CD4-positive, CD25-positive, alpha-beta regulatory T cell (primary cell): Measurements from ENCODE around the gene ZKSCAN8. TPM values are rescaled to one million over a fixed set of nuclear protein-coding genes. Genes with fewer than 3 reads are reported as not detected.
"Not testable (repeated sequence)": the region's sequence is repeated elsewhere in the genome, so short reads cannot be mapped to it uniquely, and the experiment has no call there.

Experiments
- ATAC-seq, 2 donors: fragments of 150-1000 bp; cut with Tn5 transposase; one replicate each; pipeline ENCODE4 v1.10.0; 2021; ENCODE audit warnings: low read depth in 2 of 2, moderate number of reproducible peaks in 2 of 2, moderate library complexity in 1 of 2
- DNase-seq, 3 donors: peaks; one replicate each; pipeline versions ENCODE4 v3.0.0 to v3.0.0-alpha.2; 2012 to 2022; ENCODE audit warnings: mixed read lengths in 1 of 3
- H3K27ac ChIP-seq: one replicate; pipeline ENCODE4 v1.7.0; 2013; ENCODE audit warnings: mild to moderate bottlenecking, low read length; ENCODE audit not compliant: insufficient read depth, poor library complexity, severe bottlenecking
- H3K27me3 ChIP-seq: one replicate; pipeline ENCODE4 v1.7.0; 2013; ENCODE audit warnings: low read length; ENCODE audit not compliant: control insufficient read depth, insufficient read depth
- H3K36me3 ChIP-seq: one replicate; pipeline ENCODE4 v1.7.0; 2013; ENCODE audit warnings: mild to moderate bottlenecking, low read length, moderate library complexity; ENCODE audit not compliant: control insufficient read depth, insufficient read depth
- H3K4me1 ChIP-seq: 2 replicates; pipeline ENCODE4 v1.7.0; 2013; ENCODE audit warnings: mild to moderate bottlenecking, low read length; ENCODE audit not compliant: insufficient read depth, control insufficient read depth, poor library complexity, severe bottlenecking
- H3K4me3 ChIP-seq: one replicate; pipeline ENCODE4 v1.7.0; 2013; ENCODE audit warnings: low read depth, mild to moderate bottlenecking, low read length, moderate library complexity
- H3K9me3 ChIP-seq, 2 experiments: 1 replicate in 1 of 2; 2 replicates in 1 of 2; pipeline ENCODE4 v1.7.0; 2013; ENCODE audit warnings: low read length in 2 of 2, mild to moderate bottlenecking in 1 of 2, moderate library complexity in 1 of 2; ENCODE audit not compliant: control insufficient read depth in 2 of 2
- H3K27ac Mint-ChIP-seq, 3 donors: one replicate each; pipeline ENCODE4 v1.8.0; 2020 to 2022; ENCODE audit warnings: mild to moderate bottlenecking in 3 of 3, mixed read lengths in 3 of 3, moderate library complexity in 2 of 3
- H3K27me3 Mint-ChIP-seq: one replicate; pipeline ENCODE4 v1.8.0; 2022; ENCODE audit warnings: mild to moderate bottlenecking, mixed read lengths
- H3K36me3 Mint-ChIP-seq: one replicate; pipeline ENCODE4 v1.8.0; 2020; ENCODE audit warnings: mixed read lengths
- H3K4me1 Mint-ChIP-seq, 4 donors: one replicate each; pipeline ENCODE4 v1.8.0; 2020 to 2022; ENCODE audit warnings: mixed read lengths in 4 of 4, mild to moderate bottlenecking in 1 of 4
- H3K4me3 Mint-ChIP-seq, 4 donors: one replicate each; pipeline ENCODE4 v1.8.0; 2020 to 2022; ENCODE audit warnings: mild to moderate bottlenecking in 4 of 4, mixed read lengths in 4 of 4, moderate library complexity in 3 of 4
- H3K9me3 Mint-ChIP-seq, 7 donors: one replicate each; pipeline ENCODE4 v1.8.0; 2020 to 2022; ENCODE audit warnings: mixed read lengths in 7 of 7, mild to moderate bottlenecking in 3 of 7, moderate library complexity in 2 of 7
- polyA plus RNA-seq, 4 donors: library from polyadenylated mRNA; unstranded; fragments of 300-500 nt; fragmentation: Illumina TruSeq; gene quantifications; one replicate each; pipeline ENCODE4 v1.2.3, GENCODE V29; 2021
- total RNA-seq: library from RNA; stranded (reverse); gene quantifications from one replicate; pipeline ENCODE4 v1.2.3, GENCODE V29; 2022

ZKSCAN8 gene
- total RNA-seq, result 27.4 TPM
- polyA plus RNA-seq, result 1 to 10 TPM in 3 of 4 donors, under 1 TPM in 1; 0.78 to 4.1 (median 1.6) TPM

DNA sequence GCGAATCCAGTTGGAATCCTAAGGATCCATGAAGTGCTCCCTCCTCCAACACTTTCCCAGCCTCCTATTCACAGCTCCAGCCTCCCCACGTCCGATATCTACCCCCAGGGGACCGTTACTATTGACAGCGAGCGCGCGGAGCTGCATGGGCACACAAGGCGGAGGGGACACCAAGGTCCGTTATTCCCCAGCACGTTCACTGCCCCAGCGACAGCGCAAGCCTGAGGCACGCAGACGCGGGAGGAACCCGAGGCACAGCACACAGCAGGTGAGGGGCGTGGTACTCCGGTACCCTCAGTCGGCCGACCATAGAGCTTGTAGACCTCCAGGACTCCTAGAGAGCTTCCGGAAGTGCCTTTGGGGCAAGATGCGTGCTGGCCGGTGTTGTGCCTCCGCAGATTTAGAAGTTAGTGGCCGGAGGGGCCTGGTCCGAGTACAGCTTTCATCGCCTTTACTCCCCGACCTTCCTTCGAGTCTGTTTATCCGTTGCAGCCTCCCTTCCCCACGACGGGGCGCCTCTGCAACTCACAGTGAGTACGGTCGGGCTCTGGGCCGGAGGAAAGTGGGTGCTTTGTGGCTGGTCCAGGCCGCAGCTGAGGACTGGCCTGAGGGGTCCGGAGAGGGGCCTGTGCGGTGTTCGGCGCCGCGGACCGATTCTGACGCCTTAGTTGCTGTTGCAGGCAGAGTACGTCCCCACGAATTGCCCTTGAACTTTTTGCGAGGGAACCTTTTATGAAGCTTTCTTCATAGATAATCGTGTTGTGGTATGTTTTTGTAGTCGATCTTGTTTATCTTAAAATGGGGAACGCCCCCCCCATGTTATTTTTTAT is at the start of gene ZKSCAN8:
Gene ZKSCAN8 (plus strand): TSS at position 384 of the 830 bp plus-strand sequence. CDS start 6,525 bp downstream, outside the sequence.
- H3K27me3 ChIP-seq, result no peaks in the 10 kb centered on the region
- no peaks in the 10 kb centered on the region for H3K27me3 Mint-ChIP-seq
- H3K4me1 ChIP-seq, result peaks cover 57% of the 10 kb centered on the region
- H3K4me1 Mint-ChIP-seq, result peaks cover 35 to 70% (median 52%) of the 10 kb centered on the region in 4 donors
- H3K36me3 ChIP-seq, result peaks cover 3% of the 10 kb centered on the region
- peaks cover 14% of the 10 kb centered on the region for H3K36me3 Mint-ChIP-seq
- peak; percentile 68 to 92 (median 79) for DNase-seq
- H3K9me3 Mint-ChIP-seq, result no peaks in the 10 kb centered on the region
- no peaks in the 10 kb centered on the region for H3K9me3 ChIP-seq
- peak within 1 kb of the TSS; percentile 93 to 98 (median 95) for H3K27ac Mint-ChIP-seq
- H3K27ac ChIP-seq, result peak within 1 kb of the TSS; percentile 62
- peak within 1 kb of the TSS; percentile 82 for H3K4me3 ChIP-seq
- ATAC-seq, result peak; percentile 94
- H3K4me3 Mint-ChIP-seq, result peak within 1 kb of the TSS; percentile 95 to 97 (median 97)

DNA sequence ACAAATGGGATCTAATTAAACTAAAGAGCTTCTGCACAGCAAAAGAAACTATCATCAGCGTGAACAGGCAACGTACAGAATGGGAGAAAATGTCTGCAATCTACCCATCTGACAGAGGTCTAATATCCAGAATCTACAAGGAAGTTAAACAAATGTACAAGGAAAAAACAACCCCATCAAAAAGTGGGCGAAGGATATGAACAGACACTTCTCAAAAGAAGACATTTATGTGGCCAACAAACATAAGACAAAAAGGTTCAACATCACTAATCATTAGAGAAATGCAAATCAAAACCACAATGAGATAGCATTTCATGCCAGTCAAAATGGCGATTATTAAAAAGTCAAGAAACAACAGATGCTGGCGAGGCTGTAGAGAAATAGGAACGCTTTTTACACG is 39.5 kb upstream of the ZKSCAN8 start:
- not testable (repeated sequence) for H3K4me3 ChIP-seq, H3K36me3 ChIP-seq, DNase-seq, H3K27me3 ChIP-seq, H3K9me3 ChIP-seq, H3K9me3 Mint-ChIP-seq, ATAC-seq, H3K27ac ChIP-seq, H3K36me3 Mint-ChIP-seq
- Mint-ChIP-seq H3K4me1 (peaks cover 0 to 14% (median 11%) of the 10 kb centered on the region in 4 donors), H3K27ac (peak overlapping the region in 1 of 3 donors; percentile 32), H3K4me3 (peak overlapping the region in 2 of 4 donors; percentile 44 to 66), H3K27me3 (peaks cover 24% of the 10 kb centered on the region)
- peaks cover 12% of the 10 kb centered on the region for H3K4me1 ChIP-seq

DNA sequence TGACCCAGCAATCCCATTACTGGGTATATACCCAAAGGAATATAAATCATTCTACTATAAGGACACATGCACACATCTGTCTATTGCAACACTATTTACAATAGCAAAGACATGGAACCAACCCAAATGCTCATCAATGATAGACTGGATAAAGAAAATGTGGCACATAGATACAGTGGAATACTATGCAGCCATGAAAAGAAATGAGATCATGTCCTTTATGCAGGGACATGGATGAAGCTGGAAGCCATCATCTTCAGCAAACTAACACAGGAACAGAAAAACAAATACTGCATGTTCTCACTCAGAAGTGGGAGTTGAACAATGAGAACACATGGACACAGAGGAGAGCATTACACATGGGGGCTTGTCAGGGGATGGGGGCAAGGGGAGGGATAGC is 39.0 kb upstream of the ZKSCAN8 start:
- not testable (repeated sequence) for ATAC-seq, H3K27me3 ChIP-seq, H3K9me3 ChIP-seq, DNase-seq, H3K9me3 Mint-ChIP-seq, H3K27ac ChIP-seq, H3K36me3 Mint-ChIP-seq, H3K4me3 ChIP-seq, H3K36me3 ChIP-seq
- Mint-ChIP-seq H3K4me3 (peak overlapping the region in 3 of 4 donors; percentile 7 to 66 (median 44)), H3K27me3 (peaks cover 24% of the 10 kb centered on the region), H3K27ac (peak overlapping the region in 1 of 3 donors; percentile 32), H3K4me1 (peaks cover 0 to 14% (median 11%) of the 10 kb centered on the region in 4 donors)
- peaks cover 12% of the 10 kb centered on the region for H3K4me1 ChIP-seq

DNA sequence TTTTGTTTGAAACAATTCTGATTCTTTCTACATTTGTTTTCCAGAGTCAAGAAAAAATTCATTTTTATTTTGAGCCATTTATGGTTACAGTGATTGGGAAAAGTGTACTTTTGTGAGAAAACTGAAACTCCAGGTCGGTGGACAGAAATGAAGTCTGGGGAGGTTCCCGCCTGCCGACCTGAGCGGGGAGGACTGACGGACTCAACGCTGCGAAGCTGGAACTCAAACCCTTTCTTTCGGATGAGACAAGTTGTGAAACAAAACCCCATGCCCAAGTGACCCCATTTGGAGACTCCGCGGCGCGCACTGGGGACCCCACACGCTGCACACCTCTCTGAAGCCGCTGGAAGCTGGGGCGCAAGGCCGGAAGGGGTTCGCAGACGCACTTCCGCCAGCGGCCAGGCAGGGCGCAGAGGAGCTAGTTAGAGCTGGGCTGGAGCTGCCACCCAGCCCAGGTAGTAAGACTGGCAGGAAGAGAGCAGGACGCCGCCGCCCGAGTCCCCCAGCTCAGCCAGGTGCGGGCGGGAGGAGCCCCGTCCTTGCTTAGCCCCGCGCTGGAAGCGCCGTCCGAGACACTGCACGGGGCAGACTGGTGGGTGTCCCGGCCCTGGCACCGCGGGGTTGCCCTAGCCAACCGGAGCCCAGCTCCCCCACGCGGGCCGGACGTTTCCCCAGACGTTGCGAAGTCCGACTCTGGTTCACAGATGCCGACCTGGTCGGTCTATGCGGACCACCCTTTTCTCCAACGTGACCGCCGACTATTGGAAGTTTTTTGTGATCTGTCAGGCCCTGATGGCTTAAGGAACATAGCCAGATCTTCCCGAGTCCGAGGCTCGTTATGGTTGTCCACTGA is 37.1 kb upstream of the ZKSCAN8 start:
- Histone ChIP-seq H3K27ac (peak overlapping the region; percentile 62), H3K27me3 (peaks cover 3% of the 10 kb centered on the region), H3K4me3 (peak overlapping the region; percentile 81), H3K36me3 (no peaks in the 10 kb centered on the region), H3K4me1 (peaks cover 12% of the 10 kb centered on the region), H3K9me3 (no peaks in the 10 kb centered on the region)
- DNase-seq, result peak; percentile 67 to 95 (median 82)
- Mint-ChIP-seq H3K4me1 (peaks cover 0 to 14% (median 11%) of the 10 kb centered on the region in 4 donors), H3K4me3 (peak overlapping the region; percentile 90 to 98 (median 91)), H3K27ac (peak overlapping the region; percentile 90 to 96 (median 95)), H3K27me3 (peaks cover 36% of the 10 kb centered on the region), H3K36me3 (no peaks in the 10 kb centered on the region), H3K9me3 (peaks cover 0 to 7% (median 0%) of the 10 kb centered on the region in 7 donors)
- ATAC-seq, result peak; percentile 100

DNA sequence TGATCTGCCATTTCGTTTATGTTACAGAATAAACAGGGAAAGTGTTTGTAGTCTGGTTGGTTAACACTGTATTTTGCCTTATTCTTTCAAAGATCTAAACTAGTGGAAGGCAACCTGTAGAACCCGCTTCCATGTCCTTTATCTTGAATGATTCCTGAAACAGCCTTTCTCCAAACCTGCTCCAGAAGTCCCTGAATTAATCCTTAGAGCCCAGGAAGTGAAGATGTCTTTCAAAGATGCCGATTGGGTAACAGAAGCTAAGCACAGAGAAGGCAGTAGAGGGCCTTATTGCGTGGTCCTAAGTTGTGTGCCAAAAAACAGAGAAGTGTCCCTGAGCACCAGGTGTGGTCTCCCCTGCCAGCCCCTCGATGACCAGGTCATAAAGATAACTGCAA is 36.4 kb upstream of the ZKSCAN8 start:
- ATAC-seq (no peak), DNase-seq (no peak)
- peaks cover 0 to 14% (median 11%) of the 10 kb centered on the region in 4 donors for H3K4me1 Mint-ChIP-seq
- H3K4me3 Mint-ChIP-seq, result peak overlapping the region; percentile 90 to 98 (median 91)
- Histone ChIP-seq H3K27me3 (peaks cover 3% of the 10 kb centered on the region), H3K27ac (peak overlapping the region; percentile 62), H3K4me1 (peaks cover 12% of the 10 kb centered on the region), H3K36me3 (no peaks in the 10 kb centered on the region), H3K9me3 (no peaks in the 10 kb centered on the region), H3K4me3 (peak overlapping the region; percentile 81)
- peak overlapping the region; percentile 21 to 95 (median 90) for H3K27ac Mint-ChIP-seq
- peaks cover 0 to 7% (median 0%) of the 10 kb centered on the region in 7 donors for H3K9me3 Mint-ChIP-seq
- H3K36me3 Mint-ChIP-seq, result no peaks in the 10 kb centered on the region
- H3K27me3 Mint-ChIP-seq, result peaks cover 32% of the 10 kb centered on the region

DNA sequence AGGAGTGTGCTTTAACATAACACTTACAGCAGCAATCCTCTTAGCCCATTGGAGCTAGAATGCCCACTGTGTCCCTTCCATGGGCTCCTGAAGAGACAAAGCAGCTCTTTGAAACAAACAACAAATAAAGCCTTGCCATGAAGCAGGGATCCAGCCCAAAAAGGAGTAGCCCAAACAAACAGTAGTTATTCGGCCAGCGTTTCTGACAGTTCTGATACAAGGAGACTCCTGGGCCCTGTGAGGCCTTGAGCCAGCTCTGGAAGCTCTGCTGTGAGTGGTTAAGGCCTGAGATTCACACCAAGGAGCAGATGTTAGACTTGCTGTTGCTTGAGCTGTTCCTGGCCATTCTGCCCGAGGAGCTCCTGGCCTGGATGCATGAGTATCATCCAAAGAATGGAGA is 34.2 kb upstream of the ZKSCAN8 start:
- Mint-ChIP-seq H3K4me1 (peaks cover 0 to 14% (median 11%) of the 10 kb centered on the region in 4 donors), H3K27ac (no peak overlapping the region), H3K36me3 (no peaks in the 10 kb centered on the region), H3K9me3 (peaks cover 0 to 4% (median 0%) of the 10 kb centered on the region in 7 donors), H3K4me3 (no peak overlapping the region), H3K27me3 (peaks cover 18% of the 10 kb centered on the region)
- Histone ChIP-seq H3K4me1 (peaks cover 12% of the 10 kb centered on the region), H3K27ac (no peak overlapping the region), H3K27me3 (peaks cover 3% of the 10 kb centered on the region), H3K4me3 (no peak overlapping the region), H3K9me3 (no peaks in the 10 kb centered on the region), H3K36me3 (no peaks in the 10 kb centered on the region)
- DNase-seq (no peak), ATAC-seq (no peak)

DNA sequence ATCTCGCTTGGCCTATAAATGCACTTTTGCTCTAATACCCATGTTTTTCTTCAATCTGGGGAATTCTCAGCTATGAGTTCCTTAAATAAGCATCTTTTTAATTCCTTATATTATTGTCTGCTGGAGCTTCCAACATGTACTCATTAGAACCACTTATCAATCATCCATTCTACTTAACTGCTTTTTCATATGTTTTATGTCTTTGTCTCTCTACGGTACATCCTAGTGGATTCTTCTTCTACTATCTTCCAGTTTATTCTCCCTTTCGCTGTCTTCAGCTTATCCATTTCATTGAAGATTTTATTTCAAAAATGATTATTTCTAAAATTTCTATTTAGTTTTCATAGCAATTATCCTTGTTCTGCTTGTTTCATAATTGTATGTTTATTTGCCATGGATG is 29.7 kb upstream of the ZKSCAN8 start:
- ATAC-seq (no peak), DNase-seq (no peak)
- Mint-ChIP-seq H3K36me3 (peaks cover 24% of the 10 kb centered on the region), H3K4me1 (peaks cover 0 to 4% (median 0%) of the 10 kb centered on the region in 4 donors), H3K4me3 (no peak overlapping the region), H3K9me3 (peaks cover 0 to 2% (median 0%) of the 10 kb centered on the region in 7 donors), H3K27me3 (peaks cover 13% of the 10 kb centered on the region), H3K27ac (no peak overlapping the region)
- no peak overlapping the region for H3K4me3 ChIP-seq
- peaks cover 3% of the 10 kb centered on the region for H3K27me3 ChIP-seq
- H3K9me3 ChIP-seq, result no peaks in the 10 kb centered on the region
- H3K36me3 ChIP-seq, result peaks cover 15% of the 10 kb centered on the region
- no peak overlapping the region for H3K27ac ChIP-seq
- no peaks in the 10 kb centered on the region for H3K4me1 ChIP-seq
